ENCODE measurements around the gene SLC9A7. TPM values are rescaled to one million over a fixed set of nuclear protein-coding genes. Genes with fewer than 3 reads are reported as not detected.
"Not testable (repeated sequence)": the region's sequence is repeated elsewhere in the genome, so short reads cannot be mapped to it uniquely, and the experiment has no call there.

SLC9A7 gene
- total RNA-seq, 2 experiments from 2014 or later: 5.3 to 7.4 TPM

- Mint-ChIP-seq H3K27ac (no peak overlapping the region), H3K4me1 (no peaks in the 10 kb centered on the region), H3K4me3 (no peak overlapping the region), H3K9me3 (peaks cover 26% of the 10 kb centered on the region), H3K36me3 (ENCODE audit: low read depth) (peaks cover 21% of the 10 kb centered on the region), H3K27me3 (no peaks in the 10 kb centered on the region)
- ChIA-PET CTCF (interaction anchor here (1.0 kb wide), 1 partner anchor 19 kb away, joined by 3 read pairs; the partner anchor contains the start of gene SLC9A7), POLR2A (no interaction called here)
- DNase-seq: no peak
Observed at GRCh38 chrX:46739736-46740135, 19.2 kb downstream of the SLC9A7 start.

GRCh38 chrX:46737462-46737861, 21.5 kb downstream of the SLC9A7 start:
- CTCF ChIA-PET: no interaction called here

DNA sequence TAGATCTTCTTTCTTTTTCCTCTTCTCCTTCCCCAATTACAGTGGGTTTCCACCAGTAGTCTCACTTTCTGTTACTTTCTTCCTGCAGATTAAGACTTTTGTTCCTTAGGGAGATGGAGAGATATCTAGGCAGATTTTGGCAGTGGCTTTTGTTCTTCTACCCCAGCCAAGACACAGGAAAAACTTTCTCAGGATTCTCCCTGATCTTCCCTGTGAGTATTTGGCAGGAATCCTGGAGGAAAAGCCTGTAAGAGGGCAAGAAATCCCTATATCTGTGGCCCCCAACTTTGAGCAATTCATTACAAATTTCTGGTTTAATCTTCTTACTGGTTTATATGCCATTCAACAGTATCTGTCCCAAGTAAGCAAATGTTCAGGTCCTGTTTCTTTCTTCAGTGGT, 21.9 kb downstream of the SLC9A7 start:
- H3K27me3 Mint-ChIP-seq: no peaks in the 10 kb centered on the region
- POLR2A ChIA-PET: no interaction called here
- H3K36me3 Mint-ChIP-seq (ENCODE audit: low read depth): peaks cover 25% of the 10 kb centered on the region
- no peak for DNase-seq
- H3K9me3 Mint-ChIP-seq: peaks cover 36% of the 10 kb centered on the region
- CTCF ChIA-PET: no interaction called here
- H3K27ac Mint-ChIP-seq: no peak overlapping the region
- peaks cover 14% of the 10 kb centered on the region for H3K4me1 Mint-ChIP-seq
- H3K4me3 Mint-ChIP-seq: no peak overlapping the region

More at GRCh38 chrX:46737462-46737861, 21.5 kb downstream of the SLC9A7 start:
- POLR2A ChIA-PET: no interaction called here
- H3K4me3 Mint-ChIP-seq: no peak overlapping the region
- peaks cover 14% of the 10 kb centered on the region for H3K4me1 Mint-ChIP-seq
- H3K36me3 Mint-ChIP-seq (ENCODE audit: low read depth): peaks cover 24% of the 10 kb centered on the region
- no peak for DNase-seq
- H3K27me3 Mint-ChIP-seq: no peaks in the 10 kb centered on the region
- peaks cover 36% of the 10 kb centered on the region for H3K9me3 Mint-ChIP-seq
- H3K27ac Mint-ChIP-seq: no peak overlapping the region

DNA sequence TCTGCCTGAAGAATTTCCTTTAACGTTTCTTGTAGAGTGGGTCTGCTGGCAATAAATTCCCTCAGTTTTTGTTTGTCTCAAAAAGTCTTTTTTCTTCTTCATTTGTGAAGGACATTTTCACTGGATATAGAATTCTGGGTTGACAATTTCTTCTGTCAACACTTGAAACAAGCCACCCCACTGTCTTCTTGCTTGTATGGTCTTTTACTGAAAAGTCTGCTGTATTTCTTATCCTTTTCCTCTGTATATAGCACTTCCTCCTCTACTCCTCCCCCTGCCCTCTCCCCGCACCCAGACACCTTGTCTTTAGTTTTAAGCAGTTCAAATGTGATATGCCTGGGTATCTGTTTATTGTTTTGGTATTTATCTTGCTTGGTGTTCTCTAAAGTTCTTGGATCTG, 23.3 kb downstream of the SLC9A7 start:
- POLR2A ChIA-PET: no interaction called here
- no peaks in the 10 kb centered on the region for H3K27me3 Mint-ChIP-seq
- H3K4me3 Mint-ChIP-seq: no peak overlapping the region
- CTCF ChIA-PET: no interaction called here
- peaks cover 14% of the 10 kb centered on the region for H3K4me1 Mint-ChIP-seq
- no peak overlapping the region for H3K27ac Mint-ChIP-seq
- DNase-seq: no peak
- H3K9me3 Mint-ChIP-seq: peaks cover 36% of the 10 kb centered on the region
- H3K36me3 Mint-ChIP-seq (ENCODE audit: low read depth): peaks cover 25% of the 10 kb centered on the region

- POLR2A ChIA-PET: no interaction called here
- Mint-ChIP-seq H3K27ac (no peak overlapping the region), H3K36me3 (ENCODE audit: low read depth) (peaks cover 21% of the 10 kb centered on the region), H3K9me3 (peaks cover 31% of the 10 kb centered on the region), H3K27me3 (no peaks in the 10 kb centered on the region), H3K4me3 (no peak overlapping the region), H3K4me1 (peaks cover 14% of the 10 kb centered on the region)
- DNase-seq: no peak
- CTCF ChIA-PET: interaction anchor here (1.0 kb wide), 1 partner anchor 8 kb away, joined by 3 read pairs; no protein-coding TSS in a partner anchor
Observed at GRCh38 chrX:46733226-46733625, 25.7 kb downstream of the SLC9A7 start.

DNA sequence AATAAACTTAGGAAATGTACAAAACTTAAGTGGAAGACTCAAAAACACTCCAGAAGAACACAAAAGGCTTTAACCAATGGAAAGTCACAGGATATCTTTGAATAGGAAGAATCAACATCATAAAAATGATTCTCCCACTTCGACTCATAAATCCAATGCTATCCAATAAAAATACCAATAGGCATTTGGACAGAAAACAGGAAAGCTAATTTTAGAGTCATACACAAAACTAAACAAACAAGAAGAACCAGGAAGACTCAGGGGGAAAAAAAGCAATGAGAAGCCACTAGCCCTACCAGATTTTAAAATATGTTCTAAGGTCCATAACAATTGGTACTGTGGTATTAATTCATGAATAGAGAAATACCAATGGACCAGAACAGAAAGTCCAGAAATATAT, 28.2 kb downstream of the SLC9A7 start:
- Mint-ChIP-seq H3K27ac (no peak overlapping the region), H3K4me1 (peaks cover 14% of the 10 kb centered on the region), H3K36me3 (ENCODE audit: low read depth) (peaks cover 8% of the 10 kb centered on the region), H3K9me3 (peaks cover 16% of the 10 kb centered on the region), H3K27me3 (no peaks in the 10 kb centered on the region), H3K4me3 (no peak overlapping the region)
- DNase-seq: no peak
- CTCF ChIA-PET: no interaction called here
- POLR2A ChIA-PET: no interaction called here

DNA sequence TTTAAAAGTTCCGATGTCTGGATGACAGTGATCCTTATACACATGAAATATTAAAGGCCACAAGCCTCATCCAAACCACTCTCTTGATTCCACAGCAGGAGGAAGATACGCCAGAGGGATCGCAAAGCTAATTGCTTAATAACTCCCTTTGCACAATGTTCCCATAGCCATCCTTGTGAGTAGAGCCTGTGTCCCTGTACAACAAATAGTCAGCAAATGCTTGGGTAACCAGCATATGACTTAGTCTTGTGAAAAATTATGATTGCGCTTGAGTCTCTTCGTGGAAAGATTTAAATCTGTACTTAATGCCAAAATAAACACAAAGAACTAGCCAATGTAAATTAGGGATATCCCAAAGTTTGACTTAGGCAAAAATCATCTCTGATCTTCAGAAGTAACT, 31.5 kb downstream of the SLC9A7 start:
- Mint-ChIP-seq H3K36me3 (ENCODE audit: low read depth) (peaks cover 1% of the 10 kb centered on the region), H3K4me1 (peaks cover 4% of the 10 kb centered on the region), H3K4me3 (no peak overlapping the region), H3K27ac (no peak overlapping the region), H3K9me3 (peaks cover under 1% of the 10 kb centered on the region), H3K27me3 (no peaks in the 10 kb centered on the region)
- ChIA-PET POLR2A (no interaction called here), CTCF (no interaction called here)
- DNase-seq: no peak

DNA sequence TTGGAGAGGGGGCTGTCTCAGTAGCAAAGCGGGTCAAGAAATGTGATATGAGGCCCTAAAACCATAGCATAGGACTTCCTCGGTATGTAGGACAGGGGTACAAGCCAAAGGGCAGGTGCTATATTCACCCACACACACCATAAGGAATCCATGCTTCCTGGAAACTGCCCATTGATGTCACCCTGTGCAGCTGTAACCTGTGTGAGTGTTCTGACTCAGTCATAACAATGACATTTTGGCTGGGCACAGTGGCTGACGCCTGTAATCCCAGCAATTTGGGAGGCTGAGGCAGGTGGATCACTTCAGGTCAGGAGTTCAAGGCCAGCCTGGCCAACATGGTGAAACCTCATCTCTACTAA, 35.4 kb downstream of the SLC9A7 start:
- H3K27ac Mint-ChIP-seq; CTCF ChIA-PET; H3K27me3 Mint-ChIP-seq; H3K9me3 Mint-ChIP-seq; H3K4me1 Mint-ChIP-seq; POLR2A ChIA-PET; DNase-seq; H3K4me3 Mint-ChIP-seq; H3K36me3 Mint-ChIP-seq (ENCODE audit: low read depth): not testable (repeated sequence)

- no peaks in the 10 kb centered on the region for H3K27me3 Mint-ChIP-seq
- DNase-seq: no peak
- ChIA-PET POLR2A (no interaction called here), CTCF (no interaction called here)
- no peak overlapping the region for H3K4me3 Mint-ChIP-seq
- H3K27ac Mint-ChIP-seq: no peak overlapping the region
- H3K9me3 Mint-ChIP-seq: no peaks in the 10 kb centered on the region
- H3K36me3 Mint-ChIP-seq (ENCODE audit: low read depth): peaks cover under 1% of the 10 kb centered on the region
- H3K4me1 Mint-ChIP-seq: peaks cover 4% of the 10 kb centered on the region
Observed at GRCh38 chrX:46722742-46723568, 36.0 kb downstream of the SLC9A7 start.

DNA sequence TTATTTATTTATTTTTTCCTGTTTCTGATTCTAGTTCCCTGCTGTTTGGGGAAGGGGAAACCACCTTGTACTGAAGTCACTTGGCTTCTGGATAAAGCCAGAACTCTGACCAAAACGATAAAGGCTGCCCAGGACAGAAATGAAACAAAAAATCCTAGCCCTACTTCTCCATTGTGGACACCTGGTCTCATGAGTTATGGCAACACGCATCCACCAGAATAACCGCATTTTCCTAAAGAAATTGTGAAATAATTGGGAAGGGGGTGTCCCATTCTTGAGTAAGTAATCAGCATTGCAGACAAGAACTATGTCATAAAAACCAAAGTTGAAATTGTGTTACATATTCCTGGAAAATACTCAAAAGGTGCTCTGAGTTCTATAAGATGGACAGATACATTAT, 42.1 kb downstream of the SLC9A7 start:
- no peaks in the 10 kb centered on the region for H3K27me3 Mint-ChIP-seq
- DNase-seq: no peak
- peaks cover 3% of the 10 kb centered on the region for H3K36me3 Mint-ChIP-seq (ENCODE audit: low read depth)
- ChIA-PET CTCF (no interaction called here), POLR2A (no interaction called here)
- H3K4me1 Mint-ChIP-seq: peaks cover 40% of the 10 kb centered on the region
- H3K4me3 Mint-ChIP-seq: no peak overlapping the region
- H3K27ac Mint-ChIP-seq: no peak overlapping the region
- H3K9me3 Mint-ChIP-seq: peaks cover 4% of the 10 kb centered on the region

- Mint-ChIP-seq H3K27me3 (no peaks in the 10 kb centered on the region), H3K36me3 (ENCODE audit: low read depth) (peaks cover 3% of the 10 kb centered on the region), H3K4me3 (no peak overlapping the region), H3K27ac (no peak overlapping the region), H3K4me1 (peaks cover 48% of the 10 kb centered on the region), H3K9me3 (peaks cover 4% of the 10 kb centered on the region)
- no peak for DNase-seq
- POLR2A ChIA-PET: interaction anchor here (1.0 kb wide), 1 partner anchor 11 kb away, joined by 4 read pairs; no protein-coding TSS in a partner anchor
- CTCF ChIA-PET: no interaction called here
Observed at GRCh38 chrX:46715997-46716396, 42.9 kb downstream of the SLC9A7 start.

DNA sequence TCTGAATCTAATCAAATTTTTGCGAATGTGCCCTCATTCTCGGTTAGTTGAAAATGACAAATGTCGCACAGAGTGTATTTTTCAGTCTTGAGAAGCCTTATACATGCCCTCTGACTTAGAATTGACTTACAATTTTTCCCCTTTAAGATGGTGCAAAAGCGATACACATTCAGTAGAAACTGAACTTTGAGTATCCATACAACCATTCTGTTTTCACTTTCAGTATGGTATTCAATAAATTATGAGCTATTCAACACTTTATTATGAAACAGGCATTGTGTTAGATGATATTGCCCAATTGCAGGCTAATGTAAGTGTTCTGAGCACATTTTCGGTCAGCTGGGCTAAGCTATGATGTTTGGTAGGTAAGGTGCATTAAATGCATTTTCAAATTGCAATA, 43.4 kb downstream of the SLC9A7 start:
- Mint-ChIP-seq H3K9me3 (peaks cover 4% of the 10 kb centered on the region), H3K4me3 (no peak overlapping the region), H3K27ac (no peak overlapping the region), H3K36me3 (ENCODE audit: low read depth) (peaks cover 3% of the 10 kb centered on the region), H3K4me1 (peaks cover 52% of the 10 kb centered on the region), H3K27me3 (no peaks in the 10 kb centered on the region)
- ChIA-PET CTCF (interaction anchor here (0.6 kb wide), 1 partner anchor 628 kb away, joined by 4 read pairs; no protein-coding TSS in a partner anchor), POLR2A (interaction anchor here (1.0 kb wide), 1 partner anchor 10 kb away, joined by 4 read pairs; no protein-coding TSS in a partner anchor)
- DNase-seq: no peak

DNA sequence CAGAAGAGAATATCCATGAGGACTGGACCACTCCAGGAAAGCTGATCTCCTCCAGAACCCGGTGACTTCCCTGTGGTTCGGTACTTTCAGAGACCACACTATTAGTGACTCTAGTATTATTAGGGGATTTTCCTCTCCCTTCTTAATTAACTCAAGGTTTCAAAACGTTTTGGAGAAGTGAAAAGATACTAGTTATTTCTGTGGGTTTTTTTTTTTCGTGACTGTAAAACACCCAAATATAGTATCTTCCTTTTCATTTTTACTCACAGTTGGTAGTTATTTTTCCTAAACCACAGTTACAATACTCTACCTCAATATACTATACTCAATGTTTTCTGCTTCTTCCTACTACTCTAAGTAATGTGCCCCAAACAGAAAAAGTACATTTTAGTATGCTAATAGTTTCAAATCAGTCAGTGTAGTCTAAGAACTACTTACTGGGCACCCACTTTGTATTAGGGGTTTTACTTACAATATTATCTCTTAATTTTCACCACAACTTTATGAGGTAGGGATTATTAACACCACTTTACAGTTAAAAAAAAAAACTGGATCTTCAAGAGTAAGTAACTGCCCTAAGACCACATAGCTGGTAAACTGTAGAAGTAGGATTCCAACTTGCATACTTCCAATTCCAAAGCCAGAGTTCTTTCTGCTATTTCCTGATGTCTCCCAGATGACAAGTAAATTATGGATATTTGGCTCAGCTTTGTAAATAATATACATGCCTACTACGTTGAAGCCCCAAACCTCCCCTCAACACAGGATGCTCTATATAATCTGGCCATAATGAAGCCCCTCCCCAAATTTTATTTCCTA, 45.0 kb downstream of the SLC9A7 start:
- no peak overlapping the region for H3K4me3 Mint-ChIP-seq
- peaks cover 3% of the 10 kb centered on the region for H3K36me3 Mint-ChIP-seq (ENCODE audit: low read depth)
- peaks cover 61% of the 10 kb centered on the region for H3K4me1 Mint-ChIP-seq
- H3K27ac Mint-ChIP-seq: peak overlapping the region; percentile 46
- H3K27me3 Mint-ChIP-seq: no peaks in the 10 kb centered on the region
- peaks cover 4% of the 10 kb centered on the region for H3K9me3 Mint-ChIP-seq
- no peak for DNase-seq
- CTCF ChIA-PET: interaction anchor here (0.6 kb wide), 1 partner anchor 145 kb away, joined by 5 read pairs; no protein-coding TSS in a partner anchor
- POLR2A ChIA-PET: no interaction called here

All from activated CD4-positive, alpha-beta T cell treated with anti-CD3 and anti-CD28 coated beads, Interleukin-2, amount 10 ng/mL, durations not matched to agents 7 days and 5 days (primary cell).